ENCODE measurements around the gene RNF183. TPM values are rescaled to one million over a fixed set of nuclear protein-coding genes. Genes with fewer than 3 reads are reported as not detected.
A peak's percentile ranks its signal among the peaks of the same experiment; 100 is the strongest.

The RNF183 gene
- total RNA-seq, 2 donors from 2014 or later: not detected

DNA sequence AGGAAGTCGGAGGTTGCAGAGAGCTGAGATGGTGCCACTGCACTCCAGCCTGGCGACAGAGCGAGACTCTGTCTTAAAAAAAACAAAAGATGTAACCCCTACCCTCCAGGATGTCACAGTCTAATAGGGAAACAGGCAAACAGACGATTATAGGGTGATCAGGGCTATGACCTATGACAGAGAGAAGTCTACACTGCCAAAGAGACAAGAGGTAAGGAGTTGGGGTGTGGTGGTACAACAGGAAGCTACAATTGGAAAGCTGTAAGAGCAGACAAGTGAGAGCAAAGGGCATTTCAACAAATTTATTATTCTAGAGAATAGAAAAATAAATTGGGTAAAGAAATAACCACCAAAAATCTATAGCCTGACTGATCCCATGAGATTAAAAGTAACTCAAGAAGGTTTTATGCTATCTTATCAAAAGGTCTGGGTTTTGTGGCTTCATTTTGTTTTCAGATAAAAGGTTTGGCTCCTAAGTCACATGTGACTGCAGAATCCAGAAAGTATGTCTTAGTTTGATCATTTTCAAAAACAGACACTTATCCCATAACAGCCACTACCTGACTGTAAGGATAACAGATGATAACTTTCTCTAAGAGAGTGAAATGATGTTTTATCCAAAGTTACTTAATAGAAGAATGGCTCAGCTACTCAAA, 35.1 kb downstream of the RNF183 start:
- Histone ChIP-seq H3K36me3 (replicated peaks in 1 of 2; ENCODE audit: insufficient read depth in 1 of 2, low read depth in 2 of 2) (peaks cover 0 to 17% of the 10 kb centered on the region in 2 donors), H3K27me3 (no peaks in the 10 kb centered on the region), H3K9me3 (no peaks in the 10 kb centered on the region), H3K4me1 (no peaks in the 10 kb centered on the region), H3K4me3 (no peak overlapping the region), H3K27ac (no peak overlapping the region)
- TF ChIP-seq, protein P1, sequence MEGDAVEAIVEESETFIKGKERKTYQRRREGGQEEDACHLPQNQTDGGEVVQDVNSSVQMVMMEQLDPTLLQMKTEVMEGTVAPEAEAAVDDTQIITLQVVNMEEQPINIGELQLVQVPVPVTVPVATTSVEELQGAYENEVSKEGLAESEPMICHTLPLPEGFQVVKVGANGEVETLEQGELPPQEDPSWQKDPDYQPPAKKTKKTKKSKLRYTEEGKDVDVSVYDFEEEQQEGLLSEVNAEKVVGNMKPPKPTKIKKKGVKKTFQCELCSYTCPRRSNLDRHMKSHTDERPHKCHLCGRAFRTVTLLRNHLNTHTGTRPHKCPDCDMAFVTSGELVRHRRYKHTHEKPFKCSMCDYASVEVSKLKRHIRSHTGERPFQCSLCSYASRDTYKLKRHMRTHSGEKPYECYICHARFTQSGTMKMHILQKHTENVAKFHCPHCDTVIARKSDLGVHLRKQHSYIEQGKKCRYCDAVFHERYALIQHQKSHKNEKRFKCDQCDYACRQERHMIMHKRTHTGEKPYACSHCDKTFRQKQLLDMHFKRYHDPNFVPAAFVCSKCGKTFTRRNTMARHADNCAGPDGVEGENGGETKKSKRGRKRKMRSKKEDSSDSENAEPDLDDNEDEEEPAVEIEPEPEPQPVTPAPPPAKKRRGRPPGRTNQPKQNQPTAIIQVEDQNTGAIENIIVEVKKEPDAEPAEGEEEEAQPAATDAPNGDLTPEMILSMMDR (IDR thresholded peaks at IDR 0.05): no peak
- TF ChIP-seq POLR2A (IDR thresholded peaks at IDR 0.05): no peak
- DNase-seq: no peak
- intact Hi-C loops (cut with DNase I): no loop called here
- WGBS, 2 donors: 84% methylated on average over 4 of the region's 4 CpGs
- no peak for ATAC-seq

DNA sequence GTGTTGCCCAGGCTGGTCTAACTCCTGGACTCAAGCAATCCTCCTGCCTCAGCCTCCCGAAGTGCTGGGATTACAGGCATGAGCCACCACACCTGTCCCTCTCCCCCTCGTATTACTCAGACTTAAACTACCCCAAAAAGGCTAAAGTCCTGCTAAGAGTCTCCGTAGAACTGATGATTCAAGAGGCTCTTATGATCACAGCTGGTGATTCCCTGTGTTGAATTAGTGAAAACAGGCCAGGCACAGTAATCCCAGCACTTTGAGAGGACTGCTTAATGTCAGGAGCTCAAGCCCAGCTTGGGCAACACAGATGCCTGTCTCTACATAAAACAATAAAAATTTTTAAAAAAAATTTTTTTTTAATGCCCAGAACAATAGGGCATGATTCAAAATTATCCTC, 37.0 kb downstream of the RNF183 start:
- DNase-seq: no peak
- intact Hi-C loops (cut with DNase I): no loop called here

DNA sequence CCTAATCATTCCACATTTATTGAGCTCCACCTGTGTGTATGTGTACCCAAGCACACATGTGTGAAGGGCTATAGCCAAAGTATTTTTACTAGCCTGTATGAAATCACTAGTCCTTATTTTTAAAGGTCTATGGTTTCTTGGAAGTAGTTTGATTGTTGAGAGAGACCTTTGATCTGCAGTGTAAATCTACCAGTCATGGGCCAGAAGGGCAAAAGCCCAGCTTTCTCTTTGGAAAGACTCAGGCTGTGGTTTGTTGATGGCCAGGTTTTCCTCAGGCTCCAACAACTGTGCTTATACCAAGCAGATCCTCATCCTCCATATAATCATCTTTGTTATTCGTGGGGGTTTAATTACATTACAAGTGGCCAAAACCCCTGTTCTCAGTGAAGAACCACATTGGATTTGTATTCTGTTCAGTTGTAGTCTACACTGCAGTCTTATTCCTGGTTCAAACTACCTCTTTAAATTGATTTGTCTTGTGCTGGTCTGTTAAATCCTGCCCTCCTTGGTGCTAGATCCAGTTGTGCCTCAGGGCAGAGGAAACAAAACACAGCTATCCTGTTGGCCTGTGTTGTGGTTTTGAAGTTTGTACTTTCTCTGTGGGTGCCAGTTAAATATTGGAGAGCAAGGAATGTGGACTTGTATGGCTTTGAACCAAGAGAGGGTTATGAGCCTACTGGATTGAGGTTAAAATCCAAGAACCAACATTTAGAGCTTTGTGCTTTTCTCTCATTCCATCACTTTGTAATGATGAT, 41.1 kb downstream of the RNF183 start:
- H3K27ac ChIP-seq: no peak overlapping the region

More for the DNA sequence above, 37.0 kb downstream of the RNF183 start:
- no peaks in the 10 kb centered on the region for H3K27me3 ChIP-seq
- TF ChIP-seq, protein P1 (IDR thresholded peaks at IDR 0.05): no peak
- no peak for TF ChIP-seq POLR2A (IDR thresholded peaks at IDR 0.05)
- peaks cover 0 to 8% of the 10 kb centered on the region in 2 donors for H3K36me3 ChIP-seq (replicated peaks in 1 of 2; ENCODE audit: insufficient read depth in 1 of 2, low read depth in 2 of 2)
- H3K9me3 ChIP-seq: no peaks in the 10 kb centered on the region
- no peaks in the 10 kb centered on the region for H3K4me1 ChIP-seq
- WGBS, 2 donors: 83 to 84% methylated on average over 2 to 3 of the region's 3 CpGs
- H3K4me3 ChIP-seq: no peak overlapping the region
- ATAC-seq: no peak
- H3K27ac ChIP-seq: no peak overlapping the region

DNA sequence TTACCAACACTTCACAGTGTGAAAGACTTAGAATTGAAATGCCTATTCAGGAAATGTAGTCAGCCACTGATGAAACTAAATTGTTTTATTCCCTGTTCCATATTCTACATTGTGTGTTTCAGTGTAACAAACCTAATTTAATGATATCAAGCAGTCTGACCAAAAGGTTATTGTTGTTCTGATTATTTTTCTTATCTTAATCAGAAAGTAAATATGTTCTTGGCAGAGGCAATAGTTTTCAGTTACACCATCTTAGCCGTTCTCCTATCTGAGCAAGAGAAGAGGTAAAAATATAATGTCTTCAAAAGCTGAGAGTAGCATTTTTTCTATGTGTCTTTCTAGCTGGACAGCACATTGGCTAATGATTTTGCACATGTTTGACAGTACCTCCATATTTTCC, 44.9 kb downstream of the RNF183 start:
- peak; percentile 27 for ATAC-seq
- intact Hi-C loops (cut with DNase I): no loop called here

More for the DNA sequence above, 41.1 kb downstream of the RNF183 start:
- TF ChIP-seq POLR2A (IDR thresholded peaks at IDR 0.05): no peak
- TF ChIP-seq, protein P1 (IDR thresholded peaks at IDR 0.05): no peak
- peaks cover 15% of the 10 kb centered on the region for H3K4me1 ChIP-seq
- 80 to 94% methylated on average over 1 of the region's 1 CpG for WGBS, 2 donors
- intact Hi-C loops (cut with DNase I): no loop called here
- peaks cover 0 to 2% of the 10 kb centered on the region in 2 donors for H3K36me3 ChIP-seq (replicated peaks in 1 of 2; ENCODE audit: insufficient read depth in 1 of 2, low read depth in 2 of 2)
- ATAC-seq (no peak), DNase-seq (no peak)
- no peaks in the 10 kb centered on the region for H3K9me3 ChIP-seq
- H3K4me3 ChIP-seq: no peak overlapping the region
- no peaks in the 10 kb centered on the region for H3K27me3 ChIP-seq

More for the DNA sequence above, 44.9 kb downstream of the RNF183 start:
- DNase-seq: no peak
- TF ChIP-seq, protein P1 (IDR thresholded peaks at IDR 0.05): no peak
- TF ChIP-seq POLR2A (IDR thresholded peaks at IDR 0.05): no peak
- 15 to 26% methylated on average over 1 of the region's 1 CpG for WGBS, 2 donors
- Histone ChIP-seq H3K27ac (no peak overlapping the region), H3K36me3 (replicated peaks in 1 of 2; ENCODE audit: insufficient read depth in 1 of 2, low read depth in 2 of 2) (peaks cover 0 to 2% of the 10 kb centered on the region in 2 donors), H3K27me3 (no peaks in the 10 kb centered on the region), H3K4me1 (peaks cover 15% of the 10 kb centered on the region), H3K9me3 (no peaks in the 10 kb centered on the region), H3K4me3 (no peak overlapping the region)

Measured in body of pancreas (tissue), 4 donors.